ENCODE data around the gene MYOM1.
"Not testable (repeated sequence)": the region's sequence is repeated elsewhere in the genome, so short reads cannot be mapped to it uniquely, and the experiment has no call there.

Gene MYOM1

DNA sequence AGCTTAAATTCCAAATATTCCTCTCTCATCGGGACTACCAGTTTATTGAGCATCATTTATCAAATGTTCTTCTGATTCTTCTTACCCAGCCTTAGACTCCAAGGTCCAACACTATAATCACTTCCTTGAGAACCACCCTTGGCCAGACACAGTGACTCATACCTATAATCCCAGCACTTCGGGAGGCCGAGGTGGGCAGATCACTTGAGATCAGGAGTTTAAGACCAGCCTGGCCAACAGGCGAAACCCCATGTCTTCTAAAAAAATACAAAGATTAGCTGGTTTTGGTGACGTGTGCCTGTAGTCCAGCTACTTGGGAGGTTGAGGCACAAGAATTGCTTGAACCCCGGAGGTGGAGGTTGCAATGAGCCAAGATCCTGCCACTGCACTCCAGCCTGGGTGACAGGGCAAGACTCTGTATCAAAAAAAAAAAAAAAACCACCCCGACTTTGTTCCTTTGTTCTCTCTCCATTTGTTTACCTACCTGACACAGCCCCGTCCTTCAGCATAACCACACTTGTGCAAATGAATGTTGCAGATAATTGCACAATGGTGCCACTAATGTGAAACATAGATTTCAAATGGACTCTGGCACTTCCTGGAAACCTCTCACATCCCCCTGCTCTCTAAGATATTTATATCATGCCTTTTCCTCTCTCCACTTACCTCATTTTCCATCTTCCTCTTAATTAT is 167.9 kb downstream of the MYOM1 start:
- no peak for DNase-seq

- not testable (repeated sequence) for DNase-seq
Measured at GRCh38 chr18:3049897-3050454, 169.8 kb downstream of the MYOM1 start.

GRCh38 chr18:3048820-3049349 is 170.9 kb downstream of the MYOM1 start:
- no peak for DNase-seq

DNA sequence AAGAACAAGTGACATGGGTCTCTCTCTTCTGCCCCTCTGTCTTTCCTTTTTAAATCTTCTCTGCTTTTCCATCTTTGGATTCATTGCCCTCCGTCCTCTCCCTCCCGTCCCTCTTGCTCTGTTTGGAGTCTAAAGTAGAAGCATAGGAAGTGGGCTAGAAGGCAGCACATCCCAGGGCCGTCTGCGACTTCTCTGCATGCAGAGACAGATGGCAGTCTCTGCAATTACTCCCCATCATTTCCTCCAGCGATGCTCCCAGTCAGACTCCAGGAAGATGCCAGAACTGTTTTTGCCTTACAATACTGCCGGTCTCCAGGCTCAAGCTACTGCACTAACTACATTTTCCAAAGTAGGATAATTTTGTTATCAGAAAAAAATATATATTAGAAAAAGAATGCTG is 171.6 kb downstream of the MYOM1 start:
- DNase-seq = no peak

DNA sequence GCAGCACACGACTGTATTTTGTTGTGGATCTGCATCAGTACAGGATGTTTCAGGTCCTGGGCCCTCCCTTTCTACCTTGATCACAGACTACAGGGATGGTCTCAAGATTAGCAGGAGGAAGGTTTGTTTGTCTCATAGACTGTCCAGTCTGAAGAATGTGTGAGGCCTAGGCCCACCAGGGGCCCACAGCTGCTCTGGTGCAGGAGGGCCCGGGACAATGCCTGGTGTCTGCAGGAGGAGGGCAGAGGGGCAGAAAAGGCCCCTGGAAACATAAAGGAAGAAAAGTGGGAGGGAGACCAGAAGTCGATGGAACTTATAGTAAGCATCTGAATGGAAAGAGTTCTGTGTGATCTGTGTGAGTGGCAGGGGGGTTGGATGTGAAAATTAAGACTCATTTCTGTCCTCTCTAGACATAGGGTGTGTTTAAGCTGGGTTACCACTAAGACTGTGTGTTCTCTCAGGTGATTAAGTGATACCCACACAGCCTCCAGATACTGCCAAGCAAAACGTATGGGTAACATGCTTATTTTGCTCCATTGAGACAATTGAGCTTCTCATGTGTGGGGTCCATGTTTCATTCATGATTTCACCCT is 173.5 kb downstream of the MYOM1 start:
- no peak for DNase-seq

GRCh38 chr18:3044931-3045698 is 174.7 kb downstream of the MYOM1 start:
- DNase-seq = no peak

- DNase-seq = no peak
Measured at GRCh38 chr18:3042379-3042778, 177.4 kb downstream of the MYOM1 start.

GRCh38 chr18:3041843-3042242 is 177.9 kb downstream of the MYOM1 start:
- DNase-seq = no peak

DNA sequence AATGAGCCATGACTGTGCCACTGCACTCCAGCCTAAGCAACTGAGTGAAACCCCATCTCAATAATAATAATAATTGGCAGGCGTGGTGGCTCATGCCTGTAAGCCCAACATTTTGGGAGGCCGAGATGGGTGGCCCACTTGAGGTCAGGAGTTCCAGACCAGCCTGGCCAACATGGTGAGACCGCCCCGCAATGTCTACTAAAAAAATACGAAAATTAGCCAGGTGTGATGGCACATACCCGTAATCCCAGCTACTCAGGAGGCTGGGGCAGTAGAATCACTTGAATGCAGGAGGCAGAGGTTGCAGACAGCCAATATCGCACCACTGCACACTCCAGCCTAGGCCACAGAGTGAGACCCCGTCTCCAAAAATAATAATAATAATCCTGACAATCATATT is 178.9 kb downstream of the MYOM1 start:
- no peak for DNase-seq

GRCh38 chr18:3040173-3040572 is 179.6 kb downstream of the MYOM1 start:
- no peak for DNase-seq

GRCh38 chr18:3037423-3037915 is 182.3 kb downstream of the MYOM1 start:
- peak; percentile 27 for DNase-seq

DNA sequence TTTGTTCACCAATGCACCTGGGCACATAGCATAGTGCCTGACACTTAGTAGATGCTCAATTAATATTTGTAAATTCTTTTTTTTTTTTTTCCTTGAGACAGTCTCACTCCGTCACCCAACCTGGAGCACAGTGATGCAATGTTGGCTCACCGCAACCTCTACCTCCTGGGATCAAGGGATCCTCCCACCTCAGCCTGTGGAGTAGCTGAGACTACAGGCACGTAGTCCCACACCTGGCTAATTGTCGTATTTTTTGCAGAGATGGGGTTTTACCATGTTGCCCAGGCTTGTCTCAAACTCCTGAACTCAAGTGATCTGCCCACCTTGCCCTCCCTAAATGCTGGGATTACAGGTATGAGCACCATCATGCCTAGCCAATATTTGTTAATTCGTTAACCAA is 183.7 kb downstream of the MYOM1 start:
- no peak for DNase-seq

GRCh38 chr18:3035635-3036034 is 184.1 kb downstream of the MYOM1 start:
- DNase-seq = no peak

GRCh38 chr18:3032721-3033120 is 187.0 kb downstream of the MYOM1 start:
- DNase-seq = no peak

DNA sequence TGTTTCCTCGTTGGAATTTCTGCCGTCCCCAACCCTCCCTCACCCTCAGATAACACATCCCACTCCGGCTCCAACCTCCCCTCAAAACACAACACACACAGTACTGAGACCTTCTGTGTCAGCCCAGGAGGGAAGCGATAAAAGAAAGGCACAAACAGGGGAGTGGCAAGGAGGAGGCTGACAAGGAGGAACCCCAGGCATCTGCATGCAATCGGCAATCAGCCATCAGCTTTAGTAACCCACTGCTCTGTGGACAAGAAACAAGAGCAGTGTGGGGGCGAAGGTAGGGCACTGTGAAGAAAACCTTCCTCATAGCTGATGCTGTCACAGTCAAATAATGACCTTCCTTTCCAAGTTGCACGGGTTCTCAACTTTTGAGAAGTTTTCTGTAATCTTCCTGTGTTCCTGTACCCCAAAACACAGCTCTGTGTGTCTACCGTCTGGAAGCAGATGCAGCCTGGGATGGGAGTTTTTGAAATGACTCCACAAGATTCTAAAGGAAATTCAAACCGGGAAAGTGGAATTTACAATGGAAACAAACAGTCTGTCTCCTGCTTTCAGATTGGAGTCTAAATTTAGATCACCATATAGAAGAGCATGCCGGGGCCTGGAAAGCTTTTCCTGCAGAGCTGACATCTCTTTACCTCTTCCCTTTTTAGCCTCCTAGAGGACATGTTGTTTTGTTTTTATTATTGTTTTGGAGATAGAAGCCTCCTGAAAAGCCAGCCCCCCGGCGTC is 190.4 kb downstream of the MYOM1 start:
- no peak for DNase-seq

DNA sequence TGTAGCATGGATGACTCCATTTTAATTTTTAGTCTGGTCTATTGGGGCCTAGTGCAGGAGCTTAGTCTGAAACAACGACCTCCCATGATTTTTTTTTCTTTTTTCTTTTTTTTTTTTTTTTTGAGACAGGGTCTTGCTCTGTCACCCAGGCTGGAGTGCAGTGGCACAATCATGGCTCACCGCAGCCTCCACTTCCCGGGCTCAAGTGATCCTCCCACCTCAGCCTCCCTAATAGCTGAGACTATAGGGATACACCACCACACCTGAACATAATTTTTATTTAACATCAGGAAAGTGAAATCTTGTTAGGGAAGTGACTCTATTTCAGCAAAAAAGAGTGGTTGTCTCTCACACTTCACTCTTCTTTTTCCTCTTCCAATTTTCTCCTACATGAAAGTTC is 191.7 kb downstream of the MYOM1 start:
- not testable (repeated sequence) for DNase-seq

- no peak for DNase-seq
Measured at GRCh38 chr18:3027370-3027891, 192.3 kb downstream of the MYOM1 start.

- no peak for DNase-seq
Measured at GRCh38 chr18:3025544-3025943, 194.2 kb downstream of the MYOM1 start.

- DNase-seq = not testable (repeated sequence)
Measured at GRCh38 chr18:3023603-3024002, 196.2 kb downstream of the MYOM1 start.

Data from NK-92 treated with Interleukin-12 subunit alpha and Interleukin-12 subunit beta, amount 100 ng/mL, for 24 hours (cell line).